NCI-H1436 treated with DMSO at 0.1 percent for 48 hours (cell line): ENCODE data around the gene TEX2.
"Not testable (repeated sequence)": the region's sequence is repeated elsewhere in the genome, so short reads cannot be mapped to it uniquely, and the experiment has no call there.

Experiments used
- DNase-seq: peaks from one replicate; lab custom pipeline; 2025; lab: John Stamatoyannopoulos, UW

TEX2 gene

GRCh38 chr17:64240261-64240740 is 22.8 kb downstream of the TEX2 start:
- DNase-seq, result no peak

GRCh38 chr17:64238449-64238848 is 24.6 kb downstream of the TEX2 start:
- DNase-seq, result not testable (repeated sequence)

GRCh38 chr17:64236827-64237403 is 26.1 kb downstream of the TEX2 start:
- no peak for DNase-seq

- no peak for DNase-seq
Measured at GRCh38 chr17:64234961-64235360, 28.1 kb downstream of the TEX2 start.

- no peak for DNase-seq
Measured at GRCh38 chr17:64232466-64233262, 30.4 kb downstream of the TEX2 start.

GRCh38 chr17:64231567-64232141 is 31.4 kb downstream of the TEX2 start:
- no peak for DNase-seq

GRCh38 chr17:64230791-64231408 is 32.2 kb downstream of the TEX2 start:
- no peak for DNase-seq

GRCh38 chr17:64229815-64230728 is 33.0 kb downstream of the TEX2 start:
- no peak for DNase-seq

- no peak for DNase-seq
Measured at GRCh38 chr17:64226132-64226531, 36.9 kb downstream of the TEX2 start.

- DNase-seq, result no peak
Measured at GRCh38 chr17:64225410-64225809, 37.6 kb downstream of the TEX2 start.

GRCh38 chr17:64223931-64224629 is 39.0 kb downstream of the TEX2 start:
- no peak for DNase-seq

- no peak for DNase-seq
Measured at GRCh38 chr17:64223283-64223682, 39.8 kb downstream of the TEX2 start.

GRCh38 chr17:64221679-64222078 is 41.4 kb downstream of the TEX2 start:
- no peak for DNase-seq

GRCh38 chr17:64220604-64221003 is 42.5 kb downstream of the TEX2 start:
- not testable (repeated sequence) for DNase-seq

- DNase-seq, result no peak
Measured at GRCh38 chr17:64219571-64219970, 43.5 kb downstream of the TEX2 start.

- no peak for DNase-seq
Measured at GRCh38 chr17:64218066-64218465, 45.0 kb downstream of the TEX2 start.

- DNase-seq, result no peak
Measured at GRCh38 chr17:64217249-64217691, 45.8 kb downstream of the TEX2 start.

- no peak for DNase-seq
Measured at GRCh38 chr17:64216338-64217248, 46.5 kb downstream of the TEX2 start.

GRCh38 chr17:64216000-64216337 is 47.1 kb downstream of the TEX2 start:
- no peak for DNase-seq

GRCh38 chr17:64214950-64215349 is 48.1 kb downstream of the TEX2 start:
- DNase-seq, result no peak
